Pancreas (tissue), 10 donors: Measurements from ENCODE around the gene ZNF784. TPM values are rescaled to one million over a fixed set of nuclear protein-coding genes. Genes with fewer than 3 reads are reported as not detected.

Experiments
- ATAC-seq, 4 donors: fragments of 200-7000 bp; cut with Tn5 transposase; one replicate each; pipeline versions ENCODE4 v1.8.0 to v1.9.1; 2020; ENCODE audit warnings: mild to moderate bottlenecking in 4 of 4, moderate library complexity in 4 of 4
- DNase-seq, 6 donors: peaks; one replicate each; pipeline ENCODE4 v3.0.0-alpha.2; 2020
- FAIRE-seq: peaks from 2 replicates; lab custom pipeline; 2012; peaks lifted over from hg19 to GRCh38; lab: Jason Lieb, UNC
- H3K27ac ChIP-seq, 4 donors: fragments of 200-600 bp; sonication (generic); 1 replicate in 3 of 4; 2 replicates in 1 of 4; pipeline versions ENCODE4 v1.5.0 to v1.8.0; 2020
- H3K27me3 ChIP-seq, 4 donors: fragments of 200-600 bp; one replicate each; pipeline ENCODE4 v1.8.0; 2021
- H3K36me3 ChIP-seq, 3 donors: fragments of 200-600 bp; sonication (generic) in 1 of 3; one replicate each; pipeline versions ENCODE4 v1.5.0 to v1.8.0; 2020 to 2021
- H3K4me1 ChIP-seq, 3 donors: fragments of 200-600 bp; one replicate each; pipeline ENCODE4 v1.8.0; 2021
- H3K4me3 ChIP-seq, 4 donors: fragments of 200-600 bp; sonication (generic) in 2 of 4; one replicate each; pipeline versions ENCODE4 v1.5.0 to v1.8.0; 2020 to 2021
- H3K9me3 ChIP-seq, 4 donors: fragments of 200-600 bp; one replicate each; pipeline ENCODE4 v1.8.0; 2021
- CTCF ChIP-seq, 4 donors: fragments of 200-600 bp; sonication (generic) in 3 of 4; IDR thresholded peaks; one replicate each; pipeline versions ENCODE4 v1.5.0 to v1.8.0; 2021; ENCODE audit warnings: antibody characterized with exemption in 4 of 4
- WGBS, 2 donors: extraction: QIAGEN DNeasy Blood & Tissue Kit; methylation state at CpG; one replicate each; pipeline ENCODE4 v1.1.7; 2013; 5-methylcytosine and 5-hydroxymethylcytosine counted together
- intact Hi-C, 3 donors: fragments of 100-400 bp; cut with DNase I; formaldehyde crosslinking; loops; one replicate each; pipeline versions ENCODE4 v1.11.1 to v1.14.2; 2022
- polyA plus RNA-seq, 2 donors: library from polyadenylated mRNA; stranded (reverse); fragments of 200-250 nt; gene quantifications; one replicate each; pipeline ENCODE4 v1.2.3, GENCODE V29; 2013
- total RNA-seq, 6 donors: library from RNA; stranded (reverse); fragmentation: NEBNext Ultra II Directional in 4 of 6; extraction: Animal tissue kit (Norgen Biotek cat#: 25700) in 4 of 6; gene quantifications; one replicate each; pipeline versions ENCODE4 v1.2.1 to v1.2.4, GENCODE V29; 2021 to 2023
- donor health status: healthy with polysubstance abuse.
- donor health status: DM: no; HTN: no; CAD: no; lungs with moderate emphysema.
- donor health status: DM: no; HTN: no; CAD: no.
- donor health status: control.
- donor health status: control.
- donor health status: Bipolar disorder and iron deficiency.
- donor health status: DM: yes; HTN: yes; CAD: no.
- donor health status: DM: no; HTN: no; CAD: no.
- donor health status: DM: no; HTN: no; CAD: no.
- donor health status: DM: yes; HTN: yes; CAD: no.

The ZNF784 gene
- total and polyA plus RNA-seq, 8 donors: 3.7 to 12.9 (median 5.1) TPM

DNA sequence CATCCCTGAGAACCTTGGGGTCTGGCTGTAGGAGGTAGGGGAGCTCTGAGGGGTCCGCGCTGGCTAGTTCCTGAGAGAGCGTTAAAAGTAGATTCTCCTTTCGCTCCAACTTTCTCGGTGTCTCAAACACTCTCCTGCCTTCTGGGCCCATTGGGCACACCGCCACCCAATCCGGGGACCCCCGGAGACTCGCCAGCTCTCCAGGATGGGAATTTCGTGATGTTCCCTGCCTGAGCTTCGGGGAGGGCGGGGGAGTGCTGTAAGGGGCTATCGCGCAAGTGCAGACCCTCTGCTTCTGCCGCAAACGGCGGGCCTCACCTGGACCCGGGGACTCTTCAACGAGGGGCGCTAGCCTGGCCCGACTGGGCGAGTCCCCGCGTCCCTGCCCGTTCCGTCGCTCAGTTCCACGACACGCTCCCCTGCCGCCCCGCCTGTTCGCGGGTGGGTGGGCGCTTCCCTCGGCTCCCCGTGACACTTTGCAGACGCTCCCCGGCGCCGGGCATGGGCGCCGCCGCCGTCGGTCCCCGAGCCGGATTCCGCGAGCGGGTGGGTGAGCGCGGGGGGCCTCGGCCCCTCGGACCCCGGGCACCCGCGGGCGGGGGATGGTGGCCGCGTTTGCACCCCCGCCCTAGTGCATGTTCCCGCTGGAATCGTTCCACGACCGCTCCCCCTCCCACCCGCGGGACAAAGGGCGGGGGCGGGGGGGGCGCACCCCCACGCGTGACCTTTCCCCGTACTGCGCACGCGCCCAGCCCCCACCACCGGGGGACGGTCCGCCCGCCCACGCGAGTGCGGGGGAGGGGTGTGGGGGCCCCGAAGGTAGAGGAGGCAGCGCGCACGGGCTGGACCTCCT is 23.6 kb upstream of the ZNF784 start, which contains the start of gene CCDC106:
TSS of gene CCDC106 (plus strand) at position 481 of the 853 bp plus-strand sequence. CDS start 835 bp downstream, outside the sequence.
- Histone ChIP-seq H3K27me3 (no peaks in the 10 kb centered on the region), H3K4me1 (peaks cover 3 to 12% (median 6%) of the 10 kb centered on the region in 3 donors), H3K27ac (peak within 1 kb of the TSS; percentile 46 to 68 (median 62)), H3K36me3 (no peaks in the 10 kb centered on the region), H3K9me3 (no peaks in the 10 kb centered on the region), H3K4me3 (peak within 1 kb of the TSS; percentile 81 to 93 (median 90))
- TF ChIP-seq CTCF (IDR thresholded peaks at IDR 0.05): no peak
- DNase-seq (peak; percentile 63 to 88 (median 74)), ATAC-seq (peak; percentile 70 to 73 (median 71)), FAIRE-seq (no peak)
- intact Hi-C loops: no loop called here
- 1% methylated on average over 63 to 87 of the region's 87 CpGs for WGBS, 2 donors

GRCh38 chr19:55646889-55647731 is 22.7 kb upstream of the ZNF784 start:
- no peak for FAIRE-seq
- intact Hi-C loops: no loop called here
- no peaks in the 10 kb centered on the region for H3K9me3 ChIP-seq
- no peaks in the 10 kb centered on the region for H3K36me3 ChIP-seq
- peak overlapping the region in 3 of 4 donors; percentile 1 to 68 (median 60) for H3K27ac ChIP-seq
- H3K27me3 ChIP-seq: no peaks in the 10 kb centered on the region
- peak in 2 of 6 donors; percentile 23 to 46 for DNase-seq
- H3K4me3 ChIP-seq: peak overlapping the region in 3 of 4 donors; percentile 81 to 91 (median 90)
- WGBS, 2 donors: 30 to 32% methylated on average over 14 of the region's 14 CpGs
- no peak for ATAC-seq
- H3K4me1 ChIP-seq: peaks cover 6 to 12% (median 7%) of the 10 kb centered on the region in 3 donors
- no peak for TF ChIP-seq CTCF (IDR thresholded peaks at IDR 0.05)

DNA sequence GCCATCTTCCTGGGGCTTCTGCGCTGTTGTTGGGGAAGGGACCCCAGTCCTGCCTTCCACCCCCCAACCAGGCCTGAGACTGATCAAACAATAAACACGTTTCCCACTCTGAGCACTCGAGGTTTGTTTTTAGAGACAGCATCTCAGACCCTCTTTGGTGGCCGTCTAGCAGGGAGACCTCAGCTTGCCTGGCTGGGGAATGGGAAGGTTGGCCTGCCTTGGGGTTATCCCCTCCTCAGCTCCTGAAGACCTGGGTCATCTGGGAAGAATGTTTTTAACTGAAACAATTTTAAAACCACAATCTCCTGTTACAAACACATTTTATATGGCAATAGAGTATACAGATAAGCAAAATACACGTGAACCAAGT is 21.1 kb upstream of the ZNF784 start:
- Histone ChIP-seq H3K4me3 (no peak overlapping the region), H3K9me3 (no peaks in the 10 kb centered on the region), H3K4me1 (peaks cover 6 to 12% (median 7%) of the 10 kb centered on the region in 3 donors), H3K36me3 (no peaks in the 10 kb centered on the region), H3K27ac (no peak overlapping the region), H3K27me3 (no peaks in the 10 kb centered on the region)
- WGBS, 2 donors: 52 to 56% methylated on average over 5 of the region's 5 CpGs
- no peak for DNase-seq
- no peak for FAIRE-seq
- intact Hi-C loops: no loop called here
- ATAC-seq: no peak
- TF ChIP-seq CTCF (IDR thresholded peaks at IDR 0.05): no peak

DNA sequence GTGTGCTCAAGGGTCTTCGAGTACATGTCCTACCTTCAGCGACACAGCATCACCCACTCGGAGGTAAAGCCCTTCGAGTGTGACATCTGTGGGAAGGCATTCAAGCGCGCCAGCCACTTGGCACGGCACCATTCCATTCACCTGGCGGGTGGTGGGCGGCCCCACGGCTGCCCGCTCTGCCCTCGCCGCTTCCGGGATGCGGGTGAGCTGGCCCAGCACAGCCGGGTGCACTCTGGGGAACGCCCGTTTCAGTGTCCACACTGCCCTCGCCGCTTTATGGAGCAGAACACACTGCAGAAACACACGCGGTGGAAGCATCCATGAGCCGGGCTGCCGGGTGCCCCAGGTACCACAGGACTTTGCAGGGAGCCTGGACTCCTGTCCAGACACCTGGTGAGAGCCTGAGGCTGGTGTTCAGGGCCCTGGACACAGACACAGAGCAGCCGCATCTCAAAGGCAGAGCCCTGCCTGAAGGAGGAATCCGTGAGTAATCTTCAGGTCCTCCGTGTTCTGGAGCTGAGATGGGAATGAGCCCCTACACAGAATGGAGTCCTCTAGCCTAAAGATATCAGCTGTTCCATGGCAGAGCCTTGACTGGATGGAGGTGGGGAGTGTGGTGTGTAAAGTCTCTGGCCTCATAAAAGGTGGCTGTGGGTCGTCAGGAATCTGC is 20.6 kb upstream of the ZNF784 start:
- no peak for TF ChIP-seq CTCF (IDR thresholded peaks at IDR 0.05)
- no peak for ATAC-seq
- H3K4me1 ChIP-seq: peaks cover 7 to 17% (median 11%) of the 10 kb centered on the region in 3 donors
- H3K27me3 ChIP-seq: no peaks in the 10 kb centered on the region
- FAIRE-seq: no peak
- H3K4me3 ChIP-seq: peak overlapping the region in 1 of 4 donors; percentile 86
- peak in 2 of 6 donors; percentile 51 to 68 for DNase-seq
- no peak overlapping the region for H3K27ac ChIP-seq
- no peaks in the 10 kb centered on the region for H3K9me3 ChIP-seq
- 81 to 87% methylated on average over 28 of the region's 28 CpGs for WGBS, 2 donors
- intact Hi-C loops: no loop called here
- H3K36me3 ChIP-seq: no peaks in the 10 kb centered on the region
